ENCODE measurements around the gene CTSZ.
"Not testable (repeated sequence)": the region's sequence is repeated elsewhere in the genome, so short reads cannot be mapped to it uniquely, and the experiment has no call there.

CTSZ gene

DNA sequence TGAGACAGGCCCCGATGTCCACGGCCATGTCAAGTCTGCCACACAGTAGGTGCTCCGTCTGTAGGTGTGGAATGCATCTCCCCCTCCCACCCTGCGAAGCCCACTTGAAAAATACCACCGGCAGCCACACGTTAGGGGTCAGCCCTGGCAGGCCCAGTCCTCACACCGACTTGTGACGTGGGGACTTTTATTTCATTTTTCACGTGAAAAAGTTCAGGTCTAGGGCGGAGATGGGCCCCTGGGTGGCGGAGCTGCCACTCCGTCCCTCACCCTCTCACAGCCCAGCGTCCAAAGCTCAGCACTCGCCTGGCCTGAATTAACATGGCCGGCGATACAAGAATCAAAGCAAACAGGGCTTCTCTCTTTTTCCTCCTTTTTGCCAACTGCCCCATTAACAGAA lies 8.4 kb upstream of the CTSZ start:
- H3K4me1 ChIP-seq (ENCODE audit: insufficient read depth, low read length): peaks cover 12% of the 10 kb centered on the region
- H3K36me3 ChIP-seq (ENCODE audit: insufficient read depth, low read length): no peaks in the 10 kb centered on the region

DNA sequence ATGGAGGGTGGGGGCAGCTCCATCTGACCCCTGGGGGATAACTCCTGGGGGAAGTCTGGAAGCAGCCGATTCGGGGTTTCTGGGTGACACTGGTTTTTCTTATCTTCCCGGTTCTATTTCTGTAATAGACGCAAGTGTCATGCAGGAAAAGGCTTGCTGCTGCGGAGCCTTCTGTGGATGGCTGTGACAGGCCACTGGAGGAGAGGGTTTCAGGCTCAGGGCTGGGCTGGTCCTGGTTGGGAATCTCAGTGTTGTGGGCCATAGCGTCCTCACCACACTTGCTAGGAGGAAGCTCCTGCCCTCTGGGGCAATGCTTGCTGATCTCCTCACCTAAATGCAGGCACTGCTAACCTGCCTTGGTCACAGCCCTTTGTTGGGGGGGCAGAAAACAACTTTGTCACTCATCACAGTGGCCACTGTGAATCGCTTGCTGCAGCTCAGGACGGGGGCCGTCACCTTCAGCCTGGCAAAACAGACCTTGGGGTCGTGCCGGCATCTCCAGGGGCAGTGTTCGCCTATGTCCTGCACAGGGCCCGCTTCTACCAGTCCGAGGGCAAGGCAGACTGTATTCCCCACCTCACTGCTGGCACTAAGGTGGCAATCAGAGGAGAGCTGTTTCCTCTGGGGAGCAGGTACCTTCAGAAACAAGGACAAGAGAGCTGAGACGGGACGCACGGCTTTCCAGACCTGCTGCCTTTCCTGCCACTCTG lies 7.8 kb upstream of the CTSZ start:
- no peaks in the 10 kb centered on the region for H3K36me3 ChIP-seq (ENCODE audit: insufficient read depth, low read length)
- no peaks in the 10 kb centered on the region for H3K9me3 ChIP-seq (ENCODE audit: low read length)
- H3K27me3 ChIP-seq (ENCODE audit: insufficient read depth, low read length): no peaks in the 10 kb centered on the region
- H3K4me1 ChIP-seq (ENCODE audit: insufficient read depth, low read length): peaks cover 14% of the 10 kb centered on the region
- no peak overlapping the region for H3K4me3 ChIP-seq (ENCODE audit: low read length)
- no peak overlapping the region for H2AFZ ChIP-seq (ENCODE audit: low read depth, low read length)

More for the DNA sequence above, 8.4 kb upstream of the CTSZ start:
- no peak overlapping the region for H3K4me3 ChIP-seq (ENCODE audit: low read length)
- no peaks in the 10 kb centered on the region for H3K27me3 ChIP-seq (ENCODE audit: insufficient read depth, low read length)
- no peak overlapping the region for H2AFZ ChIP-seq (ENCODE audit: low read depth, low read length)
- H3K9me3 ChIP-seq (ENCODE audit: low read length): no peaks in the 10 kb centered on the region

DNA sequence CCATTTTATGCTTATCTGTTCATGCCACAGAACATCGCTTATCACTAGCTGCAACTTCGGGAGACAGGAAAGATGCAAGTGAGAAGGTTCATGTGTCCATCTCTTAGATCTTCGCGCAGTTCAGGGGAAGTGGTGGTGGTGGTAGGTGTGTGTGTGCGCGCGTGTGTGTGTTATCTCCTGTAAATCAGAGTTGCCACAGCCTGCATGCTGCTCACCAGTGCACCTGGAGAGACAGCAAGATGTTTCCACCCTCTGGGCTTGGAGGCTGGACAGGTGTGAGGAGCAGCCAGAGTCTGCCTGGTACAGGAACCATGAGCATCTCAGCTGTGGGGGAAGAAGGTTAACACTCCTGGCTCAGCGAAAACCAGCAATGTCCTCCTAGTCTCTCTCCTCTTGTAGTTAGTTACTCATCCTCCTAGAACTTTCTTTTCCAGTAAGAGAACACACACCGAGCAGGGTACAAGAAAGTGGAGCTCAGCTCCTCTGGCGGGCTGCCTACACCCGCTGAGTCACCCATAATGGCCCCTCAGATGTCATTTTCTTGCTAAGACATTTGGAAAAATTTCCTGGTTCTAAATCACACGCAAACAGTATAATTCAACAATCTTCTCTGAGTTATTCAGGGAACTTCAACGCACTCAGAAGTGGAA lies 7.0 kb upstream of the CTSZ start:
- peaks cover 14% of the 10 kb centered on the region for H3K4me1 ChIP-seq (ENCODE audit: insufficient read depth, low read length)
- H3K9me3 ChIP-seq (ENCODE audit: low read length): no peaks in the 10 kb centered on the region
- H2AFZ ChIP-seq (ENCODE audit: low read depth, low read length): no peak overlapping the region
- no peaks in the 10 kb centered on the region for H3K36me3 ChIP-seq (ENCODE audit: insufficient read depth, low read length)
- H3K27me3 ChIP-seq (ENCODE audit: insufficient read depth, low read length): no peaks in the 10 kb centered on the region
- no peak overlapping the region for H3K4me3 ChIP-seq (ENCODE audit: low read length)

DNA sequence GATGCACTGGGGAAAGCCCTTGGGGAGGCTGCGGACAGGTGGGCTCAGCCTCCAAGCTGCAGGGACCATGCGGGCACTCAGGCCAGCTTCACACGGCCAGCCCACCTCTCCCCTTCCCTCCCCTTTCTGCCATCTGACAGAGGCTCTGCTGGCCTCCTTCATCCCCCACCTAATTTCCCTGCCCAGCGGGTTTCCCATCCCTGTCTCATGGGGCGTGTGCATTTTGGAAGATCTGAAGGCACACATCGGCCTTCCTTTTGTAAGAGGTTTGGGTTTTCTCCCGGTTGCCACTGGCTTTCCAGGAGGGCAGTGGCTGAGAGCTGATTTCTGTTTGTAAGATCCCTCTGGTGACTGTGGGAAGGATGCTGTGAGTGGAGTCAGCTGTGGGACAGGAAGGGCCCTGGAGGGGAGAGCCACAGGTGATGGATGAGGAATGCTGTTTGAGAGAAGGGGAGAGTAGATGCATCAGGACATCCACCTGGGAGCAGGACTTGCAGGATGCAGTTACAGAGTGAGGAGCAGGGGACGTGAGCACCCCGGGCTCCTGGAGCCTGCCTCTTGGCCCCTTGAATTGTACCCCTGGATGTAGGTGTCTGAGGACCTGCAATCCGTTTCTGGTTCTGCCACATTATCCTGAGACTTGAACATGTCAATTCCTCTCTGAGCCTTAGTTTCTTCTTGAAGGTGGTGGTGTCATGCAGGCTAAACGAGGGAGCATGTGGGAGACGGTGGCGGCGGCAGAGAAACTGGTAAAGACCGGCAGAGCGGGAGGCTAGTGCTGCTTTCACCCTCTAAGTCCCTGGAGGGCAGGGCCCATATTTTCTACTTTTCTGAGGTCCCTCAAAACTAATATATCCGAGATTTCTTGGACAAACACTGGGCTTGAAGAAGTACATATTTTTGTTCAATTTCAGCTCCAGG lies 6.2 kb upstream of the CTSZ start:
- H3K4me1 ChIP-seq (ENCODE audit: insufficient read depth, low read length): peaks cover 14% of the 10 kb centered on the region
- no peaks in the 10 kb centered on the region for H3K9me3 ChIP-seq (ENCODE audit: low read length)
- no peak overlapping the region for H2AFZ ChIP-seq (ENCODE audit: low read depth, low read length)
- H3K4me3 ChIP-seq (ENCODE audit: low read length): no peak overlapping the region
- no peaks in the 10 kb centered on the region for H3K36me3 ChIP-seq (ENCODE audit: insufficient read depth, low read length)
- H3K27me3 ChIP-seq (ENCODE audit: insufficient read depth, low read length): no peaks in the 10 kb centered on the region

DNA sequence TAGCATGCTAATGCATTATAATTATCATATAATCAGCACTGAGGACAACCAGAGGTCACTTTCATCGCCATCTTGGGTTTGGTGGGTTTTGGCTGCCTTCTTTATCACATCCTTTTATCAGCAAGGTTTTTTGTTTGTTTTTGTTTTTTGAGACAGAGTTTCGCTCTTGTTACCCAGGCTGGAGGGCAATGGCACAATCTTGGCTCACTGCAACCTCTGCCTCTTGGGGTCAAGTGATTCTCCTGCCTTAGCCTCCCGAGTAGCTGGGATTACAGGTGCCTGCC lies 4.8 kb upstream of the CTSZ start:
- not testable (repeated sequence) for H3K27me3 ChIP-seq (ENCODE audit: insufficient read depth, low read length); H3K9me3 ChIP-seq (ENCODE audit: low read length); H2AFZ ChIP-seq (ENCODE audit: low read depth, low read length); H3K4me3 ChIP-seq (ENCODE audit: low read length); H3K36me3 ChIP-seq (ENCODE audit: insufficient read depth, low read length)
- H3K4me1 ChIP-seq (ENCODE audit: insufficient read depth, low read length): peaks cover 14% of the 10 kb centered on the region

DNA sequence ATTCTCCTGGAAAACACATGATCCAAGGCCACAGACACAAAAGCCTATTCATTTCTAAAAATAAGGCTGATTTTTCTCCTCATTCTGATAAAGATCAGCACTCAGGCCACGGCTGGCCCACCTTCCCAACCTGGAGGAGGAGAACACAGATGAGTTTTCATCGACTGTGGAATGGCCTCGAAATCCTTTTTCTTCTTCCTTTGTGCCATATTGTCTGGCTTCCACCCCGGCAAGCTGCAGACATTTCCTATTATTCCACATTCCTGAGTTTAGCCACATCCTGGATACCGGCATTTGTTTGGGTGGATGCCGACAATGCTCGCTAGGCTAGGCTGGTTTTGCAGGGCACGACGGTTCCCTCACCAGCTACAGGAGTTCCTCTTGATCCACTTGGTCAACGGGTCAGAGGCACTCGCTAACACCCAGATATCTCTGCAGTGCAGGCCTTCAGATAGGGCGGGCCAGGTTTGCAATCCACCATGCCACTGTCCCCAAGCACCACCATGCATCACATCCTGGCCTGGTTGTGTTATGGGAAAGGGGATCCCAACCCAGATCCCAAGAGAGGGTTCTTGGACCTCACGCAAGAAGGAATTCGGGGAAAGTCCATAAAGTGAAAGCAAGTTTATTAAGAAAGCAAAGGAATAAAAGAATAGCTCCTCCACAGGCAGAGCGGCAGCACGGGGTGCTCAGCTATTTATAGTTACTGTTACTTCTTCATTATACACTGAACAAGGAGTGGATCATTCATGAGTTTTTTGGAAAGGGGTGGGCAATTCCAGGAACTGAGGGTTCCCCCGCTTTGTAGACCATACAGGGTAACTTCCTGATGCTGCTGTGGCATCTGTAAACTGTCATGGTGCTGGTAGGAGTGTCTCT lies 4.2 kb upstream of the CTSZ start:
- peaks cover 14% of the 10 kb centered on the region for H3K4me1 ChIP-seq (ENCODE audit: insufficient read depth, low read length)
- no peak overlapping the region for H3K4me3 ChIP-seq (ENCODE audit: low read length)
- H3K9me3 ChIP-seq (ENCODE audit: low read length): no peaks in the 10 kb centered on the region
- peak overlapping the region; percentile 6 for H2AFZ ChIP-seq (ENCODE audit: low read depth, low read length)
- H3K27me3 ChIP-seq (ENCODE audit: insufficient read depth, low read length): no peaks in the 10 kb centered on the region
- no peaks in the 10 kb centered on the region for H3K36me3 ChIP-seq (ENCODE audit: insufficient read depth, low read length)

DNA sequence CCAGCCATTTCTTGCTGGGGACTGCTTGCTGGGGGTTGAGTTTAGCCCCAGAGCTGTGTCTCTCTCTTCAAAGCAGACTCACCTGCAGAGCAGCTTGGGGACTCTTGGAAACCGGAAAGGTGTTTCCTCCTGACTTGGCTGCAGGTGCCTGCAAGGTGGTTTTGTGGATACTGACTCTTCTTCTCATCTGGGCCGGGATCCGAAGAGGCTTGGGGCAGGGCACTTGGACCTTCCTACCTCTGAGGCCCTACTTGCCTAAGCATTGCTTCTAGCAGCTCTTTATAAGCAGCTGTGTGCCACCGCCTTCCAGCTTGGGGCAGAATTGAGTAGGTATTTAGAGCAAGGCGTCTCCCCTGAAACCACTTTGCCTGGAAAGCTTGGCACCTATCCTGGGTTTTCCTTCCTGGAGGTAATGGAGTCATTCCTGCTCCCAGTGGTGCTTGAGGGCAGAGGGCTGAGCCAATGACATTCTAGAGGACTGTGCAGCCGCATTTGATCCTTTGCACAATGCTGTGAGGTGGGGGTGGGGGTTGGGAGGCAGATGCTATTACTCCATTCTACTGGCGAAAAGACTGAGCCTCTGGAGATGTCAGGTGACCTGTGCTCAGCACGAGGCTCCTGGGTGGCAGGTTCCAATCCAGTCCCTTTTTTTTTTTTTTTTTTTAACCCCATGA lies 3.4 kb upstream of the CTSZ start:
- H3K36me3 ChIP-seq (ENCODE audit: insufficient read depth, low read length): no peaks in the 10 kb centered on the region
- H3K27me3 ChIP-seq (ENCODE audit: insufficient read depth, low read length): no peaks in the 10 kb centered on the region

DNA sequence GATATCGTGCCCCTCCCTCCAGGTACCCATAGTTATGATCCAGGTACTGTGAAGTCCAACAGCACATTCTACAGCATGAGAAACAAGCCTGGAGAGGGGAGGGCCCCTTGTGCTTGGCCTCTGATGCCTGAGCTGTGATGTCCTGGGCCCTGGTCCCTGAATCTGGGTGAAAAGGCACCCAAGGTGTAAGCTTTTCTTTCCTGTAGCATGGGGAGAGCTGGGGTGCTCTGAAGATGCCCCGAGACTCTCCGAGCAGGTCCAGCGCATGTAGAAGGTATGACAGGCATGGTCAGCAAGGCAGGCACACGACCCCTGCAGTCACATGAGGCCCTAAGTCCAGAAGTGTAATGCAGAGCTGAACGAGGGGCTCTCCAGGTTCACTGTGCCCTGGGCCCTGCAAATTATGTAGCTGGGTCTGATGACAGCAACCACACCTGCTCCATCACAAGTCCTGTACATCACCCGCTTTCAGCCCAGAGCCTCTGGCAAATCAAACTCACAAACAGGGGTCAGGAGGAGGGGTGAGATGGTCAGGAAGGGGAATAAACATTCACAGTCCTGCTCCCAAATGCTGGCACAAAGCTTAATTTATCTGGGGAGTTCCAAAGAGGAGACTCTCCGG lies 1.8 kb upstream of the CTSZ start:
- H3K4me3 ChIP-seq (ENCODE audit: low read length): no peak overlapping the region
- H3K9me3 ChIP-seq (ENCODE audit: low read length): no peaks in the 10 kb centered on the region
- no peaks in the 10 kb centered on the region for H3K36me3 ChIP-seq (ENCODE audit: insufficient read depth, low read length)
- no peaks in the 10 kb centered on the region for H3K27me3 ChIP-seq (ENCODE audit: insufficient read depth, low read length)
- H2AFZ ChIP-seq (ENCODE audit: low read depth, low read length): no peak overlapping the region
- H3K4me1 ChIP-seq (ENCODE audit: insufficient read depth, low read length): peaks cover 14% of the 10 kb centered on the region

More for the DNA sequence above, 3.4 kb upstream of the CTSZ start:
- Histone ChIP-seq H3K9me3 (ENCODE audit: low read length) (no peaks in the 10 kb centered on the region), H2AFZ (ENCODE audit: low read depth, low read length) (peak overlapping the region; percentile 6), H3K4me3 (ENCODE audit: low read length) (no peak overlapping the region), H3K4me1 (ENCODE audit: insufficient read depth, low read length) (peaks cover 14% of the 10 kb centered on the region)

DNA sequence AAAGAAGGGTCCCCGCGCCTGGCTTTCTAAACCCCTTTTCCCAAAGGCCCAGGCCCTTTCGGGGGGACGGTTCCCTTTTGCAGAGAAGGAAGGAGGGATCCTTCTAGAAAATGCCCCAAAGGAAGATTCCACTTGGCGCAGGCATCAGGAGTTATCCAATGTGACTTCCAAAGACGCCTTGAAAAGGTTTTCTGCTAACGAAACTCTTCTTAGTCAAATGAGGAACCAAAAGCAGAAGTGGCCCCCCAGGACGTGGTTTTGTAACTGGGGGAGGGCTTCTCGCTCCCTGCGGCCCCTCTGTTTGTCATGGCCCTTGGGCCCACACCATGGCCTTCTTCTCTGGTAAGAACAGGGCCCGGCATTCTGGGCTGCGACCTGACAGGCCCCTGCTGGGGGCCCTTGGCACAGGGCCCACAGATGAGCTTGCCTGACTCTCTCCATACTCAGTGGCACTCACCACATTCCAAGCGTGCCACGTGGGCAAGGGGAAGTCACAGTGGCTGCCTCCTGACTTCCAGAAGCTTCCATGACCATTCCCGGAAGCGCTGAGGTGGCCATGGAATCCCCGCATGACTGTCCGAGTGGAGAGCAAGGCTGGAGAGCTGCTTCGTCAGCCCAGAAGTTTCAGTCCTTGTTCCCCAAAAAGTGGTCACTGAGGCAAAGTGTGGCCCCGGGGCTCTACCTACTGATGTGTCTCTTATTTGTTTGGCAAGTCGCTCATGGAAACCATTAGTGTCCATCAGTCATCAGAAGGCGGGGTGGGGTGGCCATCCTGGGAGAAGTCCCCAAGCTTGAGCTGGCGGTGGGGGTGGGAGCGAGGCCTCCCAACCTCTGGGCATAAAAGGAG lies 834 bp upstream of the CTSZ start:
- no peaks in the 10 kb centered on the region for H3K9me3 ChIP-seq (ENCODE audit: low read length)
- no peaks in the 10 kb centered on the region for H3K27me3 ChIP-seq (ENCODE audit: insufficient read depth, low read length)
- H3K36me3 ChIP-seq (ENCODE audit: insufficient read depth, low read length): no peaks in the 10 kb centered on the region
- H3K4me1 ChIP-seq (ENCODE audit: insufficient read depth, low read length): peaks cover 20% of the 10 kb centered on the region
- H2AFZ ChIP-seq (ENCODE audit: low read depth, low read length): no peak overlapping the region
- H3K4me3 ChIP-seq (ENCODE audit: low read length): no peak overlapping the region

DNA sequence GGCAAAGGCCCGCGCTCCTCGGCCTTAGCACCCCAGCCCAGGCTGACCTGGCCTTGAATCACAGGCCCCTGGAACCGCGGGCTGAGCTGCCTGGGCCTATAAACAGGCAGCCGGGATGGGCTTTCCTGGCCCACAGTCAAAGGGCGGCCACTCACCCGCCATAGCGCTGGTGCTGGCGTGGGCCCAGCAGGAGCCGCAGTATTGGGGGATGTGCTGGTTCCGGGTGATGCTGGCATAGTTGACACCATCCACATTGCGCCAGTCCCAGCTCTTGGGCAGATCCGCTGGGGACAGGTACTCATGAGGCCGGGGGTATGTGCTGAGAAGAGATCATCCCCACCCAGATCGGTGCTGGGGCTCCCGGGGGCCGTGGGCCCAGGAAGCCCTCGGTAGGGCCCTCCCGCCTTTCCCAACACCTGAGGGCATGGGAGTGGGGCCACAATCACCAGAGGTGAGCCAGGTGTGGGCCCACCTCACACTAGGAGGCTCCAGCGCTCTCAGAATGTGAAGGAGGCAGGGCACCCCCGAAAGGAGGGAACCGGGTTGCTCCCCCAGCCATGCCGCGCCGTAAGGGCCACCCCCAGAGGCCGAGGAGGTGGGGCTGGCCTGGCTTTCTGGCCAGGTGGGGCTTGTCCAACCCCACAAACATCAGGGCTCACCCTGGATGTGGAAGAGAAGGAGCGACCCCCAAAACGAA lies 739 bp downstream of the CTSZ start:
- Histone ChIP-seq H3K4me3 (ENCODE audit: low read length) (no peak overlapping the region), H2AFZ (ENCODE audit: low read depth, low read length) (no peak overlapping the region), H3K27me3 (ENCODE audit: insufficient read depth, low read length) (no peaks in the 10 kb centered on the region), H3K4me1 (ENCODE audit: insufficient read depth, low read length) (peaks cover 30% of the 10 kb centered on the region), H3K36me3 (ENCODE audit: insufficient read depth, low read length) (no peaks in the 10 kb centered on the region), H3K9me3 (ENCODE audit: low read length) (no peaks in the 10 kb centered on the region)

DNA sequence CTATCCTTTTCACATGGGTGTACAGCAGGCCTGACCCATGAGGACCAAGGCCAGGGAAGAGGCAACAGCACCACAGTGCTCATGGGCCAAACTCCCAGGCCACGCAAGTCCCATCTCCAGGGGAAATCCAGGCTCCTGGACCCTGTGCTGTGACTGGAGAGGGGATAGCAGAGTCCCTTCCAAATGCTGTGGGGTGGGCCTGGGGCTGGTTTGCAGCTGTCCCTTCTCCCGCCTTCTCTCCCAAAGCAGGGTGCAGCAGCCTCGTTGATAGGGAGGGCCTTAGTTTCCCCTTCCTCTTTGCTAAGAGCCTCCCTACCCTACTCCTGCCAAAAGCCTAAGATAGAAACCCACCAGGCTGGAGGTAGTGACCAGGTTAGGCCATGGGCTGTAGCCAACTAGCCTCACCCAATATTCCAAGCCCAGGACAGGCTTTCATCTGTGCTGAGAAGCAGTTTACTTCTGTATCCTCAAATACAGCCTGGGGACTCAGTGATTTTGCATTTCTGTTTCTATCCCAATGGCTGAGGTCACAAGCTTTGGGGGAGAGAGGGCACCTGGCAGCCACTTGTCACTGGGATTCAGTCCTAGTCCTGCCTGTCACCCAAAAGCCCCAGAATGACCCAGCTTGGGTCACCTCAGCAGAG lies 1.4 kb downstream of the CTSZ start:
- Histone ChIP-seq H3K4me3 (ENCODE audit: low read length) (no peak overlapping the region), H2AFZ (ENCODE audit: low read depth, low read length) (no peak overlapping the region), H3K27me3 (ENCODE audit: insufficient read depth, low read length) (no peaks in the 10 kb centered on the region), H3K36me3 (ENCODE audit: insufficient read depth, low read length) (no peaks in the 10 kb centered on the region), H3K9me3 (ENCODE audit: low read length) (no peaks in the 10 kb centered on the region), H3K4me1 (ENCODE audit: insufficient read depth, low read length) (peaks cover 24% of the 10 kb centered on the region)
